HG02885 (cell line): ENCODE measurements around the gene NDEL1.

ENCODE experiments used
- ATAC-seq: cut with Tn5 transposase; IDR thresholded peaks from one replicate; pipeline ENCODE4 v1.9.1; 2021; ENCODE audit warnings: mild to moderate bottlenecking; ENCODE audit not compliant: unreplicated experiment, poor library complexity

NDEL1 gene

DNA sequence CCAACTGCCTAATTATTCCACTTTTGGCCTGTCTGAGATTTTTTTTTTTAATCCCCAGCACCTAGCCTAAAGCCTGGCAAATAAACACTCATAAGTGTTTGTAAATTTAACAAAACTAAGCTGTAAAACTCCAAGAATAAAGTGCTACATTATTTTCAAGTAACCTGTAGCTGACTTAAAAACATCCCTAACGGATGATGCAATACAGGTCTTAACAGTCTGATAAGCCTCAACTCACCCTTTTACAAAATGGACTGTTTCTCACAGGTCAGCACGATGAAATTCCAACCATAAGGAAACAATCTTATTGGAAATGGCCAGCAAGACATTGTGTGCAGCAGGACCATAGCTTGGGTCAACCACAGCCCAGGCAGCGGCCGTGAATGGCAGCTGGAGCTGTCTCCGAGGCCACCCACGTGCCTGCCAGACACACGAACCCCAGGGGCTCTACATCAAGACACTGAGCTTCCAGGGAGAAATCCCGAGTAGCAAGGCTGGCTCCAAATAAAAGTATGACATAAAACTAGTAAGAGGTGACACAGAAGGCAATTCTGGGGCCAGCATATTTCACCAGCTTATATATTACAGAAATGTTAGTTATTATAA, 58.9 kb downstream of the NDEL1 start:
- no peak for ATAC-seq

DNA sequence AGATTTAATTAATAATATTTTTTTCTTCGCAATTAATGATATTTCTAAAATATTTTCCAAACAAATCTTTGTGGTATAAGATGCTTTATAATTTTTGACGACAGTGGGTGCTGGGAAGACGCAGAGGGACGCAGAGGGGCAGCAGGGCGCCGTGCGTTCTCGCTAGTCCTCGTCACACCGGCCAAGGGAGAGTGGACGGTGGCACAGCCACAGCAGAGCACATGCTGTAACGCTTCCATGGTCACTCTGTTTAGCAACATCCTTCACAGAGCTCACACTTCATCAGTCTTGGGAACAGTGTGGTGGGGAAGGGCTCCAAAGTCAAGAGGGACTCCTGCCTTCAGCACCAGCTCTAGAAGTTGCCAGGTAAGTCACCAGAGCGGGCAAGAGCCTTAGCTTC, 60.4 kb downstream of the NDEL1 start:
- ATAC-seq = no peak

DNA sequence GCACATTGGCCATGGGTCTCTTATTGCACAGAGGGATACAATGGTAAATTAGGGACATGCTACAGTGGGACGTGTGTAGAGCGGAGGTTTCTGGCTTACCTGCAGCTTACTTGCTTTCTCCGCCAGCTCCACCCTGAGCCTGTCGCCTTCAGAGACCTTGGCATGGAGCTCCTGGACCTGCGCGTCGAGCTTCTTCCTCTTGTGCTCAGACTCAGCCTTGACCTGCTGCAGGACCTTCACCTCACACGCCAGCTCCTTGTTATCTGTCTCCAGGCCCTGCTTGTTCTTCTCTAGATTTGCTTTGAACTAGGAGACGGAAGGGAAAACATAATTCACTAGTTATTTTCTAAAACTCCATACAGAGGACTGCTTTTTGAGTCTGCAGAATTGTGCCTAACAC, 63.5 kb downstream of the NDEL1 start:
- ATAC-seq = no peak

DNA sequence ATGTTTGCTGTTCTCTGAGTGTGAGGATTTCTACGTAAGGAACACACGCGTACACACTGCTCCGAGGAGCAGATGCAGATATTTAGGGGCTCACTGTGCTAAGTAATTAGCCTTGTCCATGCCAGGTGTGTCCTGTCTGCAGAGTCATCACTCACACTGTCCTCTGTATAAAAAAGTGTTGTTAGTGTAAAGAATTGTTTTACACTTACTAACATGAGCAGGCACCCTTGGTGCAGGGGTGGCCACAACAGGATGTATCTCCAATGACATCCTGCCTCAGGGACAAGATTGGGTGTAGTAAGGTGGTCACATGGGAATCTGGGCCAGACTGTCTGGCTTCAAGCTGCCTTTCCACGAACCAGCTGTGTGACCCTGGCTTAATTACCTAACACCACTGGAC, 63.9 kb downstream of the NDEL1 start:
- no peak for ATAC-seq

DNA sequence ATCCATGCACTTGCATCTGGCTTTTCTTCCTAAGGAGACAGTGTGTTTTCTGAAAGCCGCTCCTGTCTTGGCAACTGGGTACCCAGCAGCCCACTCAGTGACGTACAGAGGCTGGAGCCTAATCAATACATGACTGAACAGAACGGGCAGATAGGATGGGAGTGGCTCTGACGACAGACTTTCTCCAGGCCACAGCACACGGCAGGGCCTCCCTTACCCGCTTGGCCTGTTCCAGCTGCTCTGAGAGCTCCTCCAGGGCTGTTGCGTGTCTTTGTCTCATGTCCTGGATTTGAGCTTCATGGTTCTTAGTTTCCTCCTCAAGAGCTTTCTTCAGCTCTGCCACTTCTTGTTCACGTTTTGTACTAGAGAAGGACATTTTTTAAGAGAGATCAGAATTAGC, 64.9 kb downstream of the NDEL1 start:
- ATAC-seq = no peak

DNA sequence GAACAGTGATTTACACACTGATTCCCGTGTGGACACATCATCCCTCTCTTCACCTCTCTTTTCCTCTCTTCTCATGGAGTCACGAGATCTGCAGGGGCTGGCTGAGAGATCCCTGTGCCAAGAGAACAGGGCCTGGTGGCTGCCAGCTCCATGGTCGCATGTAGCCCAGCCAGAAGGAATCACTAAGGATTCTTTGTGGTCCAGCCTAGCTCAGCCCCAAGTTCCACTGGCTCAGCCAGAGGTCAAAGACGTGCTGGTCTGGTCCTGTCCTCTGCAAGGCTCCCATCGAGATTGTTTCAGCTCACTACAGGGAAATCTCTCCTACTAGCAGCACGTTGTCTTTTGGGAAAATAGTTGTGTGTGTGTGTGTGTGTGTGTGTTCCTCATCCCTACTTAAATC, 66.4 kb downstream of the NDEL1 start:
- no peak for ATAC-seq

DNA sequence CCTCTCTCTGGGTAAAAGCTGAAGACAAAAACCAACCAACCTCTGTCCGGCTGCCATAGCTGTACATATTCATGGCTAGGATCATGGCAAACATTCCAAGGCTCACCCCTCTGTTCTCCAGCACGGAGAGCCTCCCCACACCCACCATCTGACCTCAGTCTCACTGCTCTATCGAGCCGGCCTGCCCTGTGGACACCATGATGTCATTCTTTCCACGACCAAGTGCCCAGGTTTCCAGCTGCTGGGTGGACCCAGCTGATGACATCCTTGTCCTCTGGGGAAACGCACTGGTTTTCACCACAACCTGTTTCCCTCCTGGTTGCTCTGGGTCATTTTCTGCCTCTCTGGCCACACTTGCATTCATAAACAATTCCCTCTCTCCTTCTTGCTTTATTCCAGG, 67.7 kb downstream of the NDEL1 start:
- no peak for ATAC-seq

DNA sequence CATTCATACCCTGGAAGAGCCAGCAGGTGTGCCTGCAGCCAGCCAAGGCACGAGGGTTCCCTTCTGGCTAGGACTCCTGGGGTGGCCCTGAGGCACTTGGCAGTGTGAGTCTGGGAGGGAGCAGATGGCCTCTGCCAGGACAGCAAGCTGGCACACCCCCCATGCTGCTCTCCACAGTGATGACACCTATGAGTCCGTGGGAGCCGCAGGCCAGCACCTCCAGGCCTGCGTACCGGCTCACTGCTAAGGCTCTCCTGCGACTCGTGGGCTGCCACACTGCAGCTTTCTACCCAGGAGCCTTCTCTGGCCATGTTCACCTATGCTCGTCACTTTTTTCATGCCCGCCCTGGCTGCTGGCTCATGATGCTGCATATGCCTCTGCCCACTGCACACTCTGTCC, 68.1 kb downstream of the NDEL1 start:
- no peak for ATAC-seq

DNA sequence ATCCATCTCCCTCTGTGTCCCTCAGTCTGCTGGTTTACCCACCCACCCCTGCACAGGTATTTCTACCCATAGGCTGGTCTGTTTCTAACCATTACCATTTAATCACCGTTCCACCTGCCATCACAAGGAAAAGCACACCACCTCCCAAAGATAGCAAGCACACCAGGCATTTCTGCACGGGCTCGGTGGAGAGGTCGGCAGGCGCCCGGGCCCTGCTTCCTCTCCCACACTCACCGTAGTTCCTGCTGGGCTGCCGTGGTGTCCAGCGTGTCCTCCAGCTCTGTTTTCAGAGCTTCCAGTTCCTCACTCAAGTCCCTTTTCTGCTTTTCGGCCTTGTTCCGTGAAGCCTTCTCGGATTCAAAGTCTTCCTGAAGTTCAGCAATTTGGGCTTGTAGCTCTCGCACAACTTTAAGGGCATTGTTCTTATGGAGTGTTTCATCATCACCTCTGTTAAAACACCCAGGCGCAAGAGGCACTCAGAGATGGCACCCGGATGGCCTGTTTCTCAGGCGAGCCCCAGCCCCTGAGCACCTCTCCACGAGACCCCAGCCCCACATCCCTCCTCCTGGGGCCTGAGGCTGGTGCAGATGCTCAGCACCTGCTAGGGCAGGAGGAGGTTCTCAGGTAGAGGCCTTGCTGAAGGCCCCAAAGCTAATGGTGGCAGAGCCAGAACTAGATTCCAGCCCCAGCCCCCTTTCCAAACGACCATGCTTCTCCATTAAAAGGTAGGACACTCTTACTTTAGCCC, 69.0 kb downstream of the NDEL1 start:
- ATAC-seq = no peak

DNA sequence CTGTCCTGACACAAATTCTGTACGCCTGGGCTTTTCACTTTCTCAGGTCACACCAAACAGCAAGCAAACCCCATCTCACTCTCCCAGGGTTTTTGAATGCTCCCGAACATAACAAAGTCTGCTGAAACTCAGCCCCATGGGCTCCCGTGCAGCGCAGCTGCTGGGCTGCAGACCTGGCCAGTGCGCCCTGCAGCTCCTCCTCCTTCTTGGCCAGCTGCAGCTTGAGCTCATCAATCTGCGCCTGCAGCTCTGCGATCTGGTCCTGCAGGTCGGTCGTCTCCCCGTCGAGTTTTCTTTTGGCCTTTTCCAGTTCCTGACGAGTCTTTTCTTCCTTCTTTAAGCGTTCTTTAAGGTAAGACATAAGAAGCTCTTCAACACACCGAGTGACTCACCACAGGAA, 70.5 kb downstream of the NDEL1 start:
- no peak for ATAC-seq

DNA sequence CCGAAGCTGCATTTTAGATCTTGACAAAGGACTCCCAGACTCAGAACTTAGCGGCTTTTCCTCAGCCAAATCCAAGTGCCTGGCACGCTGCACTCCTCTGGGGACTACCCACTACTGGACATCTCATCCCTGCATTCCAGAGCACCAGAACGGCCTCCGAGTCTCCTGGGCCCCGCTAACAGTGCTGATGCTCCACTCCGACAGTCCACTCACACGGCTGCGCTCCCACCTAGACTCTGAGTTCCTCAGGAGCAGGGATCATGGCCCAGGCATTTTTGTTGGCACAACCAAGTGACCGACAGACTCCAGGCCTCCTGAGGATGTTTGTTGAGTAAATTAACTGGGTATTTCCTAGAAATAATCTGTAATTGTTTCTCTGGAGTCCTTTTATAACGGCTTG, 79.1 kb downstream of the NDEL1 start:
- no peak for ATAC-seq
